Testis (tissue), 2 donors: ENCODE results near the gene NCMAP.

ENCODE experiments used
- CTCF ChIP-seq, 3 experiments: fragments of 450-650 bp in 2 of 3; fragments of 200-600 bp in 1 of 3; sonication (generic) in 1 of 3; IDR thresholded peaks; one replicate each; pipeline ENCODE4 v1.5.1; 2016 to 2019; ENCODE audit warnings: antibody characterized with exemption in 3 of 3, mild to moderate bottlenecking in 2 of 3, moderate library complexity in 1 of 3
- POLR2A ChIP-seq: fragments of 450-650 bp; IDR thresholded peaks from one replicate; pipeline ENCODE4 v1.6.1; 2017; ENCODE audit warnings: antibody characterized with exemption, mild to moderate bottlenecking, moderate library complexity

GRCh38 chr1:24609949-24610517, 54.1 kb downstream of the NCMAP start:
- TF ChIP-seq POLR2A (no peak), CTCF (IDR thresholded peaks at IDR 0.05) (no peak)
